Epithelial cell of esophagus (primary cell): ENCODE measurements around the gene GPR12.

ENCODE experiments used
- DNase-seq: peaks from one replicate; pipeline ENCODE4 v3.0.0; 2010; ENCODE audit warnings: low read depth
- H3K4me3 ChIP-seq: 2 replicates; pipeline ENCODE4 v1.5.1; 2011; ENCODE audit warnings: mild to moderate bottlenecking, low read length, control low read depth
- TF ChIP-seq, protein P1 (sequence below): IDR thresholded peaks from 2 replicates; pipeline ENCODE4 v1.5.1; 2011; ENCODE audit warnings: low read depth, mild to moderate bottlenecking, low read length, control low read depth, inconsistent platforms; ENCODE audit not compliant: insufficient read depth; ENCODE audit errors: missing control alignments

GPR12 gene

DNA sequence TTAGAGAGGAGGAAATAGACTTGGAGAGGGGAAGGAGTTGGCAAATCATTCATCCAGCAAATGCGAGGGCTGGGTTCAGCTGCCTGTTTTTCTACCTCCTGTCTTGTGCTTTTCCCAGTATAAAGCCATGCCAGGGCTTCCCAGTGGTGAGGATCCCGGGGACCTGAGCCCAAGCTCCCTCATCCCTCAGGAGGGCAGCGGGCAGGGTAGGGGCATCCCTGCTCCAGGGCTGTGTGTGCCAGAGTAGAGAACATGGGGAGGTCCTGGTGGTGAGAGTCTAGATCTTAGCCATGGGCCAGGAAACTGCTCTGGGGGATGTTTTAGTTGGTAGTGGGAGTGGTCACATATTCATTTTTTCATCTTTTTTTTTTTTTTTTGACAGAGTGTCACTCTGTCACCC, 43.6 kb downstream of the GPR12 start:
- no peak overlapping the region for H3K4me3 ChIP-seq
- DNase-seq: no peak
- TF ChIP-seq, protein P1, sequence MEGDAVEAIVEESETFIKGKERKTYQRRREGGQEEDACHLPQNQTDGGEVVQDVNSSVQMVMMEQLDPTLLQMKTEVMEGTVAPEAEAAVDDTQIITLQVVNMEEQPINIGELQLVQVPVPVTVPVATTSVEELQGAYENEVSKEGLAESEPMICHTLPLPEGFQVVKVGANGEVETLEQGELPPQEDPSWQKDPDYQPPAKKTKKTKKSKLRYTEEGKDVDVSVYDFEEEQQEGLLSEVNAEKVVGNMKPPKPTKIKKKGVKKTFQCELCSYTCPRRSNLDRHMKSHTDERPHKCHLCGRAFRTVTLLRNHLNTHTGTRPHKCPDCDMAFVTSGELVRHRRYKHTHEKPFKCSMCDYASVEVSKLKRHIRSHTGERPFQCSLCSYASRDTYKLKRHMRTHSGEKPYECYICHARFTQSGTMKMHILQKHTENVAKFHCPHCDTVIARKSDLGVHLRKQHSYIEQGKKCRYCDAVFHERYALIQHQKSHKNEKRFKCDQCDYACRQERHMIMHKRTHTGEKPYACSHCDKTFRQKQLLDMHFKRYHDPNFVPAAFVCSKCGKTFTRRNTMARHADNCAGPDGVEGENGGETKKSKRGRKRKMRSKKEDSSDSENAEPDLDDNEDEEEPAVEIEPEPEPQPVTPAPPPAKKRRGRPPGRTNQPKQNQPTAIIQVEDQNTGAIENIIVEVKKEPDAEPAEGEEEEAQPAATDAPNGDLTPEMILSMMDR: no peak

DNA sequence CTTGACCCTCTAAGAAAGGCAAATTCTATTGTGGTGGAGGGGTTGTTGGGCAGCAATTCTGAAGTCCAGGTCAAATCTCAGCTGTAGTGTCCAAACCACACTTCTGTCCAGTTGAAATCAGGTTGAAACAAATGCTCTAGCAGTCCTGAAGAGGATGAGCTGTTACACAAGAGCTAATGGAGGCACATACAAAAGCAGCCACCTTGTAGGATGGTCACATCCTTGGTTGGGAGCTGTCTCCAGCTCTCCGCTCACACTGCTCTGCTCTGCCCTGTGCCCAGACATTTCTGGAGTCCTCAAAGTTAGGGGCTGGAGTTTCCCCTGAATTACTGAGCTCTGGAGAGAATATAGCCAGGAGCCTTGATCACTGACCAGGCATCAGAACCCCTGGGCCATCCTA, 47.2 kb downstream of the GPR12 start:
- TF ChIP-seq, protein P1: no peak
- no peak overlapping the region for H3K4me3 ChIP-seq
- no peak for DNase-seq

DNA sequence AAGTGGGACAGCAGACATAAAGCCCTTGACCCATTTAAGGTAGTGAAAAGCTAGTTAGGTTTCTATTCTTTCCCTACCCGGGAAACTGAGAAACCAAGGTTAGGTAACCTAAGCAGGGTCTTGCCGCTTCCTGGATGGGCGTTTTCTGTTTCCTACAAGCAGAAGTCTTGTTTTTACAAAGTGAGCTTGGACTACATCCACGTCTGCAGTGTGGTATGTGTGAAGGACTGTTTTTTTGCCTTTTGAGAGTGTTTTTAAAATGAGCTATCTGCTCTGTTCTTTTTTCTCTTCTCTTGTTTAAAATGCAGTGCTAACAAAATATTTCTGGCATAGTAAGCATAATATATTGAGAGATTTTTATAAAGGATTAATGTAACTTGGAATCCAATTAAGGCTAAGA, 49.4 kb downstream of the GPR12 start:
- H3K4me3 ChIP-seq: no peak overlapping the region
- DNase-seq: no peak
- TF ChIP-seq, protein P1: no peak

DNA sequence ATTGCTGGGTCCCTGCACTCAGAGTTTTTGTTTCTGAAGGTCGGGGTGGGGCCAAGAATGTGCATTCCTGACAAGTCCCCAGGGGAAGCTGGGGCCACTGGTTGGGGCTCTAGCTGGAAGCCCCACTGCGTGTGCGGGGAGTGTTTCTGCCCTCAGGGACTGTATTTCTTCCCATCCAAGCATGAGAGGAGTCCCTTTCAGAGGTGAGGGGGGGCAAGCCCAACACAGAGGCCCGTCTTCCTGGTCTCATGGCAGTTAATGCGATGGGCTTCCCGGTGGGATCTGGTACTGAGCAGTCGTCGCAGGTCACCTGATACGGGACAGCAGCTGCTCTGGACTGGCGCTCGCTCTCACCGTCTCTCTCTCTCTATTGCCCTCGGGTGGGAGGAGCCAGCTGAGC, 50.4 kb downstream of the GPR12 start:
- TF ChIP-seq, protein P1: no peak
- no peak overlapping the region for H3K4me3 ChIP-seq
- DNase-seq: no peak

DNA sequence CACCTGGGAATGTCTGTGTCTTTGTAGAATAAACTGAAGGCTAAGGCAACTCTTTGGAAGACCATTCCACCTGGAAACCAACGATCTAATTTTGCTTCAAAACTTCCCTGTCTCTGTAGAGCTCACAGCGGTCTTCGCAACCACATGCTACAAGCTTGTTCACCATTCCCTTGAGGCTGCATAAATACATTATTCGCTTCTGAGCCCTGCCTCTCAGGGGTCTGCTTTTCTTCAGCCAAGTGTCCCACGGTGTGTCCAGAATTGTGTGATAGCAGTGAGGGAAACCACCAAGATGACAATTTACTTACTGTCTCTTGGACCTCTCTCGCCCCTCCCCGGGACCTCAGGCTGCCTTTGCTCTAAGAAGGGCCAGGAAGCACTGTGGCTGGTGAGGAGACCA, 51.1 kb downstream of the GPR12 start:
- DNase-seq: no peak
- no peak overlapping the region for H3K4me3 ChIP-seq
- TF ChIP-seq, protein P1: no peak

DNA sequence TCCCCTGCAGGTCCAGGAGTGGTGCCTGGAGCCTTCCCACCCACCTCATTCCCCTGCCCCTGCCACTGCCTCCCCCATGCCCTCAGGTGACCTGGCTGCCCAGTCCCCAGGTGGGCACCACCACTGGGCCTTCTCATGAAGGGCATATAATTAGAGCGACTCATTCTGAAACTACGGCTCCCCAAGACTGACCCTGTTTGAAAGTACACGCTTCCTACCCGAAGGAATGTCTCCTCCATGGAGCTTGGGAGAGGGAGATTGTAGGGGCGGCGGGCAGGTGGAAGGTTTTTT, 52.6 kb downstream of the GPR12 start:
- no peak overlapping the region for H3K4me3 ChIP-seq
- TF ChIP-seq, protein P1: no peak
- DNase-seq: no peak

DNA sequence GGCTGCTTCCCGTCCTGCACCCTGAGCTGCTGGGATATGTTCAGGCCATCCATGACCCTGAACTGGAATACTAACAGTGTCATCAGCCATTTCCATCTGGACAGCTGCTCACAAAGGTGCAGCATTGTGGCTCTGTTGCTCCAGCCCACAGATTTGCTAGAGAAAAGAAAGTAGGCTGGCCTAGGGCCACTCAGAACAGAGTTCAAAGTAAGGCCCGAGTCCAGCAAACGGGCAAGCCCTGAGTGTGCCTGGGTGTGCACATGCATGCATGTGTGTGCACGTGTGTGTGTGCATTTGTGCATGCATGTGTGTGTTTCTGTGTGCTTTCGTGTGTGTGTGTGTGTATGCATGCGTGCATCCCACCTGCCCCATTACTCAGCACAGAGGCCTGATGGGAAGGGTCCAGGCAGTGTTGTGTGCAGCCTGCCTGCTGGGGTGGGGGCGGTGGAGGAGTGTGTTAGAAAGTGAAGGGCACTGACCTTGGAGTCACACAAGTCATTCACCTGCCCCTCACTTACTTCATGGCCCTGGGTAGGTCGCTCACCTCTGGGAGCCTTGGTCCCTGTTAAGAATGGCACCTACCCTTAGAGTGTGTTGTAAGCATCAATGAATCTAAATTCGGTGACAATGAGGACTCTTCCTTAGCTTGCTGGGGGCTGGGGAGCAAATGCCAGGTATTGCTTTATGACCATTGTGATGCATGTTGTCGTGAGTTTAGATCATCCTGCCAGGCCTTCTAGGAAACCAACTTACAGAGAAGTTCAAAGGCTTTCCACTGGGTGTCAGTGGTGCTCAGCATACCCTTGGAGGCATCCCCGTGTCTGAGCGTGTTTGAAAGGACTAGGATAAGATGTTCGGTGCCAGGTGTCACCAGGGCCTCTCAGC, 53.2 kb downstream of the GPR12 start:
- DNase-seq: peak; percentile 69
- H3K4me3 ChIP-seq: no peak overlapping the region
- TF ChIP-seq, protein P1: peak; percentile 77
